Upper lobe of left lung (tissue), 6 donors: ENCODE measurements around the gene RAB11FIP3. TPM values are rescaled to one million over a fixed set of nuclear protein-coding genes. Genes with fewer than 3 reads are reported as not detected.
A peak's percentile ranks its signal among the peaks of the same experiment; 100 is the strongest.

Experiments used
- ATAC-seq, 2 donors: fragments of 200-7000 bp; cut with Tn5 transposase; one replicate each; pipeline ENCODE4 v1.9.1; 2022; ENCODE audit warnings: mild to moderate bottlenecking in 2 of 2, moderate library complexity in 2 of 2; ENCODE audit not compliant: low FRiP score in 2 of 2
- DNase-seq, 2 donors: peaks; one replicate each; pipeline ENCODE4 v3.0.0-alpha.2; 2019 to 2020
- H3K27ac ChIP-seq, 4 donors: fragments of 200-600 bp; sonication (generic); one replicate each; pipeline ENCODE4 v1.5.1; 2016 to 2019
- H3K27me3 ChIP-seq, 4 donors: fragments of 200-600 bp; sonication (generic); one replicate each; pipeline ENCODE4 v1.5.1; 2017 to 2019
- H3K36me3 ChIP-seq, 4 donors: fragments of 200-600 bp; sonication (generic); one replicate each; pipeline ENCODE4 v1.5.1; 2016 to 2019
- H3K4me1 ChIP-seq, 4 donors: fragments of 200-600 bp; sonication (generic); one replicate each; pipeline ENCODE4 v1.5.1; 2018 to 2019
- H3K4me3 ChIP-seq, 4 donors: fragments of 200-600 bp; sonication (generic); one replicate each; pipeline ENCODE4 v1.5.1; 2017 to 2019; ENCODE audit warnings: mild to moderate bottlenecking in 2 of 4, moderate library complexity in 1 of 4
- H3K9me3 ChIP-seq, 4 donors: fragments of 200-600 bp; sonication (generic); one replicate each; pipeline ENCODE4 v1.5.1; 2018 to 2019
- EP300 ChIP-seq, 4 donors: sonication (generic); formaldehyde crosslinking; IDR thresholded peaks; one replicate each; pipeline ENCODE4 v1.5.1; 2017; ENCODE audit warnings: antibody characterized with exemption in 4 of 4, control low read depth in 2 of 4
- POLR2A ChIP-seq, 4 donors: fragments of 450-650 bp; IDR thresholded peaks; one replicate each; pipeline ENCODE4 v1.5.1; 2016 to 2017; ENCODE audit warnings: antibody characterized with exemption in 4 of 4, mild to moderate bottlenecking in 2 of 4
- POLR2AphosphoS5 ChIP-seq, 2 donors: sonication (generic); formaldehyde crosslinking; IDR thresholded peaks; one replicate each; pipeline ENCODE4 v1.5.1; 2017; ENCODE audit warnings: antibody characterized with exemption in 2 of 2
- WGBS, 2 donors: methylation state at CpG; one replicate each; pipeline ENCODE4 v1.1.5; 2017 to 2018; 5-methylcytosine and 5-hydroxymethylcytosine counted together
- total RNA-seq, 6 donors: library from RNA; depleted of rRNA in 4 of 6; stranded (reverse); fragments of >200 nt in 4 of 6; gene quantifications; one replicate each; pipeline versions ENCODE4 v1.1.0 to v1.2.1, GENCODE V29; 2016 to 2021
- TF ChIP-seq, protein P1 (sequence below), 6 experiments: fragments of 450-650 bp in 4 of 6; fragments of 200-600 bp in 2 of 6; sonication (generic) in 2 of 6; IDR thresholded peaks; one replicate each; pipeline ENCODE4 v1.5.1; 2016 to 2019; ENCODE audit warnings: antibody characterized with exemption in 6 of 6
- donor health status: DM: no; HTN: no; CAD: no; lungs with moderate emphysema.
- donor health status: DM: no; HTN: yes; CAD: no; lungs with severe emphysema.

The RAB11FIP3 gene
- total RNA-seq, 6 donors from 2014 or later = 38.9 to 95.3 (median 43.8) TPM

DNA sequence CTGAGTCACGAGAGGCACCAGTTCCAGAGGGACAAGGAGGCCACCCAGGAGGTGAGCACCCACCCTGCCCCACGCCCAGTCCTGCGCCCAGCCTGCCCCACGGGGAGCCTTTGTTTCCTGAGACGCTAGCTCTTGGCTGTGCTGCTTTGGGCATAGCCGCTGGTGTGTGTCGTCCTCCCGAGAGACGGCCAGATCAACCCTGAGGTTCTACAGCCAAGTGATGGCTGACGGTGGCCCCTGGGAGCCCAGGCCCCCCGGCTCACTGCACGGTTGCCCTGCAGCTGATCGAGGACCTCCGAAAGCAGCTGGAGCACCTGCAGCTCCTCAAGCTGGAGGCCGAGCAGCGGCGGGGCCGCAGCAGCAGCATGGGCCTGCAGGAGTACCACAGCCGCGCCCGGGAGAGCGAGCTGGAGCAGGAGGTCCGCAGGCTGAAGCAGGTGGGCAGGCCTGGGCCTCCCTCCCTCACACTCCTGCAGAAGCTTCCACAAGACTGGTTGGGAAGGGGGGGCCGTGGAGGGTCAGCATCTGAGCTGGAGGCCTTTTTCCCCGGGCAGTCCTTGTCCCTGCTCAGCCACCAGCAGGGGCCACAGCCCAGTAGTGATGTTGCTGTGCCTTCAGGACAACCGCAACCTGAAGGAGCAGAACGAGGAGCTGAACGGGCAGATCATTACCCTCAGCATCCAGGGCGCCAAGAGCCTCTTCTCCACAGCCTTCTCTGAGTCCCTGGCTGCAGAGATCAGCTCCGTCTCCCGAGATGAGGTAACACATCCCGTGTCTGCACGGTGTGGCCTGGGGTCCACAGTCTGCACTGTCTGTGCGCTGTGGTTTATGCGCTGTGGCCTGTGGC, 94.6 kb downstream of the RAB11FIP3 start:
- no peak overlapping the region for H3K4me3 ChIP-seq
- WGBS, 2 donors = 94 to 95% methylated on average over 6 to 35 of the region's 35 CpGs
- H3K9me3 ChIP-seq = no peaks in the 10 kb centered on the region
- DNase-seq (peak in 1 of 2 donors; percentile 83), ATAC-seq (no peak)
- peaks cover 0 to 12% (median under 1%) of the 10 kb centered on the region in 4 donors for H3K4me1 ChIP-seq
- no peaks in the 10 kb centered on the region for H3K27me3 ChIP-seq
- H3K36me3 ChIP-seq = peaks cover 2 to 49% (median 34%) of the 10 kb centered on the region in 4 donors
- H3K27ac ChIP-seq = no peak overlapping the region
- no peak for TF ChIP-seq POLR2AphosphoS5 (IDR thresholded peaks at IDR 0.05)
- TF ChIP-seq POLR2A (IDR thresholded peaks at IDR 0.05) = no peak
- TF ChIP-seq EP300 (IDR thresholded peaks at IDR 0.05) = no peak
- TF ChIP-seq, protein P1, sequence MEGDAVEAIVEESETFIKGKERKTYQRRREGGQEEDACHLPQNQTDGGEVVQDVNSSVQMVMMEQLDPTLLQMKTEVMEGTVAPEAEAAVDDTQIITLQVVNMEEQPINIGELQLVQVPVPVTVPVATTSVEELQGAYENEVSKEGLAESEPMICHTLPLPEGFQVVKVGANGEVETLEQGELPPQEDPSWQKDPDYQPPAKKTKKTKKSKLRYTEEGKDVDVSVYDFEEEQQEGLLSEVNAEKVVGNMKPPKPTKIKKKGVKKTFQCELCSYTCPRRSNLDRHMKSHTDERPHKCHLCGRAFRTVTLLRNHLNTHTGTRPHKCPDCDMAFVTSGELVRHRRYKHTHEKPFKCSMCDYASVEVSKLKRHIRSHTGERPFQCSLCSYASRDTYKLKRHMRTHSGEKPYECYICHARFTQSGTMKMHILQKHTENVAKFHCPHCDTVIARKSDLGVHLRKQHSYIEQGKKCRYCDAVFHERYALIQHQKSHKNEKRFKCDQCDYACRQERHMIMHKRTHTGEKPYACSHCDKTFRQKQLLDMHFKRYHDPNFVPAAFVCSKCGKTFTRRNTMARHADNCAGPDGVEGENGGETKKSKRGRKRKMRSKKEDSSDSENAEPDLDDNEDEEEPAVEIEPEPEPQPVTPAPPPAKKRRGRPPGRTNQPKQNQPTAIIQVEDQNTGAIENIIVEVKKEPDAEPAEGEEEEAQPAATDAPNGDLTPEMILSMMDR (IDR thresholded peaks at IDR 0.05) = no peak

DNA sequence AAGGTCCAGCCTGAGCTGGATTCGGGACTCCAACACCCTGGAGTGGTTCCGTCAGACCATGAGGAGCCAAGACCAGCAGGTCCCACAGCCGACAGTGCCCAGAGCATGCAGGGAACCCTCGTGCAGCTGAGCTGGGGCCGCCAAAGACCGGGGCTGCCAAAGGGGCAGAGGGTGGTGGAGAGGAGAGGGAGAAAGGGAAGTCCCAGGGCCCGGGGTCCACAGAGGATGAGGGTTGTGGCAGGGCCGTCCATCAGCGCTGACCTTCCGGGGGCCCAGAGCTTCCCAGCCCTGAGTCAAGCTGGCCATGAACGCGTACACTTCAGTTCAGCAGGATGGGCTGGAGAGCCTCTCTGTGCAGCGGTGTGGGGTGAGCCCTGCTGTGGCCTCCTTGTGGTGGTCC, 95.4 kb downstream of the RAB11FIP3 start:
- DNase-seq (peak in 1 of 2 donors; percentile 59), ATAC-seq (no peak)
- 94 to 96% methylated on average over 11 to 12 of the region's 13 CpGs for WGBS, 2 donors
- Histone ChIP-seq H3K27ac (no peak overlapping the region), H3K4me1 (peaks cover 3 to 20% (median 7%) of the 10 kb centered on the region in 4 donors), H3K4me3 (no peak overlapping the region), H3K36me3 (peaks cover 1 to 41% (median 27%) of the 10 kb centered on the region in 4 donors), H3K9me3 (no peaks in the 10 kb centered on the region), H3K27me3 (no peaks in the 10 kb centered on the region)
- TF ChIP-seq, protein P1 (IDR thresholded peaks at IDR 0.05) = no peak
- no peak for TF ChIP-seq EP300 (IDR thresholded peaks at IDR 0.05)
- no peak for TF ChIP-seq POLR2A (IDR thresholded peaks at IDR 0.05)
- no peak for TF ChIP-seq POLR2AphosphoS5 (IDR thresholded peaks at IDR 0.05)

DNA sequence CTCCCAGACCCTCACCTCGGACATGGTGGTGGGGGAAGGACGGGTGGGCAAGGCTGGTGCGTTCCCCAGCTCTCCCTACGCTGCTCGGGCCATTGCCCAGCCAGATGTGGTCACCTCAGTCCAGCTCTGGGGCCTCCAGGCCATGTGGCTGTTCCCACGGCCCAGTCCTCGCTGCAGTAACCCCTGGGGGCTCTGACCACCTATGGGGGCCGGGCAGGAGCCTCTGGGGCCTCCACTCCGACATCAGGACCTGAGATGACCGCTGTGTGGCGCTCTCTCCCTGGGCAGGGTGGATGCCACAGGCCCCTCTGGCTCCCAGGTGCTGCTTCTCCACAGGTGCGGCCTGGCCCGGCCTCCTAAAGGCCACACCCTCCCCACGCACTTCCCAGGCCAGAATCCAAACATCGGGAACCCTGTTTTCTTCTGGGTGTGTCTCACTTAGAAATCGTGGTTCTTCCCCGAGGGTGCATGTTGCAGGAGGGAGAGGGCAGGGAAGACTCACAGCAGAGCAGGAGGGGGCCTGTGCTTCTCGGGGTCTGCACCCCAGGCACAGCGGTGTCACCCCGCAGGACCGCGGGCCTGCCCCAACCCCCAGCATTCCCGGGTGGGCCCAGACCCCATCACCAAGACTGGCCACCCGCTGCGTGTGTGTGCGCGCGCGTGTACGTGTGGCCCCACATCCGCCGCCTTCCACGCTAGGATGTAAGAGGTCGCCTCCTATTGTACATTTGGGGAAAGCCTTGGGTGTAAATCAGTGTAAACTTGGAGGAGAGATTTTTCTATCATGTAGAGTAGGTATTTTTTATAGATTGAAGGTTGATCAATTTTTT, 96.1 kb downstream of the RAB11FIP3 start:
- H3K4me1 ChIP-seq = peaks cover 11 to 27% (median 14%) of the 10 kb centered on the region in 4 donors
- TF ChIP-seq, protein P1 (IDR thresholded peaks at IDR 0.05) = no peak
- no peak for TF ChIP-seq POLR2A (IDR thresholded peaks at IDR 0.05)
- TF ChIP-seq EP300 (IDR thresholded peaks at IDR 0.05) = no peak
- no peak for TF ChIP-seq POLR2AphosphoS5 (IDR thresholded peaks at IDR 0.05)
- 82 to 94% methylated on average over 10 to 34 of the region's 34 CpGs for WGBS, 2 donors
- no peak for ATAC-seq
- no peak overlapping the region for H3K4me3 ChIP-seq
- H3K9me3 ChIP-seq = no peaks in the 10 kb centered on the region
- H3K27ac ChIP-seq = no peak overlapping the region
- H3K36me3 ChIP-seq = peaks cover 0 to 35% (median 23%) of the 10 kb centered on the region in 4 donors
- peak in 1 of 2 donors; percentile 75 for DNase-seq
- H3K27me3 ChIP-seq = no peaks in the 10 kb centered on the region

DNA sequence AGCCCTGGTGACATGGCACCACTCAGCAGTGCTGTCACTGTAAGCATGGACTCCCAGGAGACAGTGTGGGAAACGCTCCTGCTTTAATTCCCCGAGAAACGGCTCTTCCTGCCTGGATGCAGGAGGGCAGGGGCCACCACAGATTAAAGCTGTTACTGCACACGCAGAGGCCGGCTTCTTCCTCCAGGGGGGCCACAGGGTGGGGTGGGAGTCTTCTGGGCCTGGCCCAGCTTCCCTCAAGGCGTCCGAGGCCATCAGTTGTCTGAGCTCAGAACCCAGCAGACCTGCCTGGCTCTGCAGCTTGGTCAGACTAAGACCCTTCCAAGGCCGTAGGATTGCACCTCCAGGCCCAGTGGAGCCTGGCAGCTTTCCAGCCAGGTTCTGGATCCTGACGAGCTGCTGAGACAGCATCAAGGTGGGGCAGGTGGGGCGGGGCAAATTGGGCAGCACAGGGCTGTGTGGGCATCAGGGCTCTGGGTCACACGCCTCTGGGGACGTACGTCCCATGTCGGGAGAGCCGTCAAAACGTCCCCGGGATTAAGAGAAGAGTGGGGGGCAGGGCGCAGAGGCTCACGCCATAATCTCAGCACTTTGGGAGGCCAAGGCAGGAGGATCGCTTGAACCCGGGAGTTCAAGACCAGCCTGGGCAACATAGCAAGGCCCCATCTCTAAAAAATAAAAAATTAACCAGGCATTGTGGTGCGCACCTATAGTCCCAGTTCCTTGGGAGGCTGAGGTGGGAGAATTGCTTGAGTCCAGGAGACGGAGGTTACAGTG, 97.1 kb downstream of the RAB11FIP3 start:
- H3K27ac ChIP-seq = no peak overlapping the region
- DNase-seq (no peak), ATAC-seq (no peak)
- H3K27me3 ChIP-seq = no peaks in the 10 kb centered on the region
- H3K4me1 ChIP-seq = peaks cover 13 to 31% (median 16%) of the 10 kb centered on the region in 4 donors
- H3K36me3 ChIP-seq = peaks cover 0 to 27% (median 21%) of the 10 kb centered on the region in 4 donors
- H3K9me3 ChIP-seq = no peaks in the 10 kb centered on the region
- WGBS, 2 donors = 78 to 85% methylated on average over 18 to 23 of the region's 23 CpGs
- TF ChIP-seq EP300 (IDR thresholded peaks at IDR 0.05) (no peak), POLR2A (IDR thresholded peaks at IDR 0.05) (no peak), POLR2AphosphoS5 (IDR thresholded peaks at IDR 0.05) (no peak)
- TF ChIP-seq, protein P1 (IDR thresholded peaks at IDR 0.05) = no peak
- H3K4me3 ChIP-seq = no peak overlapping the region
